ENCODE measurements around the gene RNF103. TPM values are rescaled to one million over a fixed set of nuclear protein-coding genes. Genes with fewer than 3 reads are reported as not detected.
A peak's percentile ranks its signal among the peaks of the same experiment; 100 is the strongest.
"Not testable (repeated sequence)": the region's sequence is repeated elsewhere in the genome, so short reads cannot be mapped to it uniquely, and the experiment has no call there.

RNF103 gene
- 10.9 and 13.4 TPM in 2 replicates for total RNA-seq (2014; rRNA removed; shearing (Covaris generic))

DNA sequence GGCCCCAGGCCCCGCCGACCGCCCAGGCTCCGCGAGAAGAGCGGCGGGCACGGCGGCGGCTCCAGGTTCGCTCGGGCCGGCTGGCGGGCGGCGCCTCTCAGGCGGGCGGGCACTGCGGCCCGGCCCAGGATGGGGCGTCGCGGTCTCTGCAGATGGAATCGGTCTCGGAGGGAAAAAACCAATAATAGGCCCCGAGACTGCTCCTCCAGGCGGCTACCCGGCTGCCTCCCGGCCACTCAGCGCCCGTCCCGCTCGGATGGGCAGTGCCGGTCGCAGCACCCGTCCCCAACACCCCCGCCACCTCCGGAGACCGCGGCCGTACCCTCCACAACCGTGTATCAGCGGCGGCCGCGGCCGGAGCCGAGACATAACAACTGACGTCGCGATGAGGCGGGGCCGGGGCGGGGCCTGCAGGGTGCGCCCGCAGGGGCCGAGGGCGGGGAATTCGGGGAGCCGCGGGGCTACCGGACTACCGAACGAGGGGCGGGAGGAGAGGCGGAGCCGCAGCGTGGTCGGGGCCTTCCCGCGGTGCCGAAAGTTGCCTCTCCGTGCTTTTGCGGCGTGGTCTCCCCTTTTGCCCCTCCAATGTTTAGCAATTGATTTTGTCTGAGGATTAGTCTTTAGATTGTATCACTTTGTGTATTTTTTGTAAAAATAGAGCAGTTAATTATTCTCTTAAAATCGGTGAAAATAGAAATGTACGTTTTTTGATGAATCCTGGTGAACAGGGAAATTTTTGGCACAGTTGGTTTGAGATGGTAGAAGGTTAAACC is at the start of gene RNF103:
RNF103 (minus strand) TSS at position 372 of the 773 bp plus-strand sequence. CDS start 979 bp downstream, outside the sequence.
- in situ Hi-C loops (cut with HindIII; ENCODE audit: low sequenced_read_pairs) = no loop called here
- peak; percentile 96 for DNase-seq (ENCODE audit: low spot score)

- in situ Hi-C loops (cut with HindIII; ENCODE audit: low sequenced_read_pairs) = no loop called here
These were observed 49.3 kb upstream of the RNF103 start for GRCh38 chr2:86673011-86673410.

DNA sequence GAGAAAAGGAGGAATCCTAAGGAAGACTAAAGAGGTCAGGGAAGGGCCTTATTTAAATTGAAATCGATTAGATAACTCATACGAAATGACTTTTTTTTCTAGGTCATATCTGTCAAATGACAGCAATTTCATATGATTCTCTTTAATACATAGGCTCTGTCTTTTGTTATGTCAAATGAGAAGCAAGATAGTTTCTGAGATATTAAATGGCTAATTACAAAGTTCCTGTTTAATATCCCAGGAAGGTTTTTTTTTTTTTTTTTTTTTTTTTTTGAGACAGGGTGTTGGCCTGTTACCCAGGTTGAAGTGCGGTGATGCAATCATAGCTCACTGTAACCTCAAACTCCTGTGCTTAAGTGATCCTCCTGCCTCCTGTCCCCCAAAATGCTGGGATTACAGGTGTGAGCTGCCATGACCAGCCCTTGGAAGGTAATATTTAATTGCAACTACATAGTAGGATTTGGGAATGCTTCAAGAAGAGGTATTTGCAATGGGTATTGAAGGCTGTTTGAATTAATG is 48.4 kb upstream of the RNF103 start:
- DNase-seq (ENCODE audit: low spot score) = no peak
- in situ Hi-C loops (cut with HindIII; ENCODE audit: low sequenced_read_pairs) = no loop called here

More at GRCh38 chr2:86673011-86673410, 49.3 kb upstream of the RNF103 start:
- no peak for DNase-seq (ENCODE audit: low spot score)

DNA sequence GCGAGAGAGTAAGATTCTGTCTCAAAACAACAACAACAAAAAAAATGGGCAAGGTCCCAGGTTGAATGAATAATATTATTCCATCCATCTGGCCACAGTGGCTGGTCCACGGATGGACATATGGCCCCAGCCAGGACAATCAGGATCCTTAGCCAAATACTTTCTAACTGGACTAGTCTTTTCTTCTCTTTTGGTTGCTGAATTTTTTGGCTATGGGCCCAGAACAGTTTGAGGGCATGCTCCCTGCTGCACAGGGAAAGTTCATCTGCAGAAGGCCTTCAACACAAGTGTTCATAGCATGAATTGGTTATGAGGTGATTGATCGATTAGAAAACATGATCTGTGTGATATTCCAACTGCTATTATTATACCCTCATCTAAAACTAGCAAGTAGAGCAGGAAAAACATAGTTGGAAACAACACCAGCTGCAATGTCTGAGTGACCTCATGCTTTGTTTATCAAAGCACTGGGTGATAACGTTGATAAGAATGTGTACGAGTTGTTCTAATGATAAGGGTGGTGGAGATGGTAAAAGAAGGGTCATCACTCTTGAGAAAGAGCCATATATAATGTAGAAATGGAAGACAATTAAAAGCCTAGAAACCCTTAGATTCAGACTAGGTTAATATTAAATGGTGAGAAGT is 47.8 kb upstream of the RNF103 start:
- DNase-seq (ENCODE audit: low spot score) = peak; percentile 97
- in situ Hi-C loops (cut with HindIII; ENCODE audit: low sequenced_read_pairs) = no loop called here

DNA sequence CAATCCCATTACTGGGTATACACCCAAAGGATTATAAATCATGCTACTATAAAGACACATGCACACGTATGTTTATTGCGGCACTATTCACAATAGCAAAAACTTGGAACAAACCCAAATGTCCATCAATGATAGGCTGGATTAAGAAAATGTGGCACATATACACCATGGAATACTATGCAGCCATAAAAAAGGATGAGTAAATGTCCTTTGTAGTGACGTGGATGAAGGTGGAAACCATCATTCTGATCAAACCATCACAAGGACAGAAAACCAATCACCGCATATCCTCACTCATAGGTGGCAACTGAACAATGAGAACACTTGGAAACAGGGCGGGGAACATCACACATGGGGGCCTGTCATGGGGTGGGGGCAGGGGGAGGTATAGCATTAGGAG is 45.7 kb upstream of the RNF103 start:
- DNase-seq (ENCODE audit: low spot score); in situ Hi-C loops (cut with HindIII; ENCODE audit: low sequenced_read_pairs): not testable (repeated sequence)

DNA sequence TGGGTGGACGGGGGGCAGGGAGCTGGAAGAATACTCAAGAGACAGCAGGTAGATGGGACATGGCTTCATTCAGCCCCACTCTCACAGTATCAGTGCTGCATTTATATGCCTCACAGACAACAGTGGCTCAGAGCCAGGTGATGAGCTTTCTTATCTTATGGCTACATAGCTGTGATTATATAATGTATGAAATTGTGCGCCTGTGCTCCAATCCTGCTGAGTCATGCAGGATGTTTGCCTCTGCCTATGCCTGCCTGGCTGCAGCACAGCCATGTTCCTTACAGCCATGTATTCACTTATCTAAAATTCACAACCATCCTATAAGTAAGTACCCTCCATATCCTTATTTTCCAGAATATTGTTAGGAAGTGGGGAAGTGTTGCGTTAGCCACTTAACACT is 37.7 kb upstream of the RNF103 start:
- in situ Hi-C loops (cut with HindIII; ENCODE audit: low sequenced_read_pairs) = no loop called here
- no peak for DNase-seq (ENCODE audit: low spot score)

DNA sequence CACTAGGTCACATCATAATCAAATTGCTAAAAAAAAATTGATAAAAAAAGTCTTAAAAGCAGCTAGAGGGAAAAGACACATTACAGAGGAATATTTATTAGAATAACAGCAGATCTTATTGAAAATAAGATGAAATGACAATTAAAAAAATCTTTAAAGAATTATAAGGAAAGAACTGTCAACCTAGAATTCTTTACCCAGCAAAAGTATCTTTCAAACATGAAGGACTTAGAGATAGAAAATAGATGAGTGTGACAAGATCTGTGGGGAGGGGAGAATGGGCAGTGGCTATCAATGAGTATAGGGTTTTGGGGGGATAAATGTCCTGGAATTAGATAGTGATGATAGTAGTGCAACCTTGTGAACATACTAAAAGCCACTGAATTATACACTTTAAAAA is 26.5 kb upstream of the RNF103 start:
- DNase-seq (ENCODE audit: low spot score) = no peak
- in situ Hi-C loops (cut with HindIII; ENCODE audit: low sequenced_read_pairs) = no loop called here

GRCh38 chr2:86649119-86649947 is 25.7 kb upstream of the RNF103 start:
- DNase-seq (ENCODE audit: low spot score) = no peak
- in situ Hi-C loops (cut with HindIII; ENCODE audit: low sequenced_read_pairs) = no loop called here

DNA sequence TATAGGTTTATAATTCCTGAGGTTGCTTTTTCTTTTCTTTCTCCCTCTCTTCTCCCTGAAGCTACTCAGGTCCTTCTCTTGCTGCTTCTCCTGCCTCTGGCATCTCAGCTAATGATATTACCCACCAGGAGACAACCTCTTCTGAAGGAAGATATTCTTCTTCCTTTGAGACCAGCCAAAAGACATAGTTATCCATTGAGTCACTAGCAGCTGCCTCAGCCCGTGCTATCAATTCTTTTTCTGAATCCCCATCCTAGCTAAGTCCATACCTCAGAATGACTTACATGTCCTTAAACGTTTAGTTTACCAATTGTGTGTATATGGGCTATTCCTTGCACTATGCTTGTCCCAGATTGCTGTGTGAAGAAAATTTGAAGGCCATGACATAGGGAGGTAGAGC is 25.0 kb upstream of the RNF103 start:
- in situ Hi-C loops (cut with HindIII; ENCODE audit: low sequenced_read_pairs) = no loop called here
- no peak for DNase-seq (ENCODE audit: low spot score)

GRCh38 chr2:86646865-86647264 is 23.2 kb upstream of the RNF103 start:
- no peak for DNase-seq (ENCODE audit: low spot score)
- in situ Hi-C loops (cut with HindIII; ENCODE audit: low sequenced_read_pairs) = no loop called here

GRCh38 chr2:86646329-86646728 is 22.7 kb upstream of the RNF103 start:
- in situ Hi-C loops (cut with HindIII; ENCODE audit: low sequenced_read_pairs) = no loop called here
- no peak for DNase-seq (ENCODE audit: low spot score)

DNA sequence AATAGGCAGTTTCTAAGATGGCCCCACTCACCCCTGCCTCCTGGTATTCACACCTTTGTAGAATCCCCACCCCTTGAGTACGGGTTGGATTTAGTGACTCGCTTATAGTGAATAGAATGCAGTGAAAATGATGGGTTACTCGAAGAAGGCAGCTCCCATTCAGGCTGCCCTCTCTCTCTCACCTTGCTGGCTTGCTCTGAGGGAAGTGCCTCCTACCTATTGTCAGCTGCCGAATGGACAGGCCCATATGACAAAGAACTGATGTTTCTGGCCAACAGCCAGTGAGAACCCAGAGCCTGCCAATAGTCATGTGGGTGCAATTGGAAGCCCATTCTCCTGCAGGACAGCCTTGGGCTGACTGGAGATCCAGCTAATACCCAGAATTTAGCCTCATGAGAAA is 22.1 kb upstream of the RNF103 start:
- in situ Hi-C loops (cut with HindIII; ENCODE audit: low sequenced_read_pairs) = no loop called here
- no peak for DNase-seq (ENCODE audit: low spot score)

- no peak for DNase-seq (ENCODE audit: low spot score)
- in situ Hi-C loops (cut with HindIII; ENCODE audit: low sequenced_read_pairs) = no loop called here
These were observed 15.0 kb upstream of the RNF103 start for GRCh38 chr2:86638712-86639111.

GRCh38 chr2:86636842-86637241 is 13.2 kb upstream of the RNF103 start:
- peak; percentile 66 for DNase-seq (ENCODE audit: low spot score)
- in situ Hi-C loops (cut with HindIII; ENCODE audit: low sequenced_read_pairs) = no loop called here

DNA sequence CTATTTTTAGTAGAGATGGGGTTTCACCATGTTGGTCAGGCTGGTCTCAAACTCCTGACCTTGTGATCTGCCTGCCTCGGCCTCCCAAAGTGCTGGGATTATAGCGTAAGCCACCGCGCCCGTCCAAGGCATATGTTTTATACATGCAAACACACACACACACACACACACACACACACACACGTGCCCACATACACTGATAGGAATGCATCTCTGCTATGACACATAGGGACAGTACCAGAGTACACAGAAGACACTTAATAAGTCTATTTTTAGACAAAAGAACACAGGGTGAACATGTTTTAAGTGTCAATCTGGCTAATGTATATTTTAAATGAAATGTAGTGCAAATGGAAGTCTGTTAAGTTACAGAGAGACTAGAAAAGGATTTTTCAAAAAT is 10.7 kb upstream of the RNF103 start:
- in situ Hi-C loops (cut with HindIII; ENCODE audit: low sequenced_read_pairs) = no loop called here
- DNase-seq (ENCODE audit: low spot score) = no peak

DNA sequence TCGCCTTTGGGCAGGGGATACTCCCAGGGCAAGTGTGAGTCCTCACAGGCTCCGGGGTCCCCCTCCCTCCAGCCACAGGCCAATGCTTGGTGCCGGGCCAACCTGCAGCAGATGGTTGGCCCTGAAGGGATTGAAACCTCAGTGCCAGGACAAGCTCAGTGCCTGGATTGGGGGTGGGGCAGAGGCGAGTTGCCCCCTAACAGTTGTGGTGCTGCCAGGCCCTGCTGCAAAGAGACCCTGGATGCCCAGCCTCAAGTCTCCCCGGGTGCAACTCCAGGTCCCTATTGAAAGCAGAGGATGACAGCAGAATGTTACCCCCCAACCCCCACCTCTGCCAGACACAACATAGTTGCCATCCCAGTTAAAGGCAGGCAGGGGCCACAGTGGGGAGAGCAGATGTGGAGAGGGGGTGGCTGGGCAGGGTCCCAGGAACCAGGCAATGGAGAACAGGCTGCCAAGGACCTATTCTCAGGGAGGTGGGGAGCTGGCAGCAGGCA is 9.5 kb upstream of the RNF103 start:
- DNase-seq (ENCODE audit: low spot score) = peak; percentile 93
- in situ Hi-C loops (cut with HindIII; ENCODE audit: low sequenced_read_pairs) = no loop called here

DNA sequence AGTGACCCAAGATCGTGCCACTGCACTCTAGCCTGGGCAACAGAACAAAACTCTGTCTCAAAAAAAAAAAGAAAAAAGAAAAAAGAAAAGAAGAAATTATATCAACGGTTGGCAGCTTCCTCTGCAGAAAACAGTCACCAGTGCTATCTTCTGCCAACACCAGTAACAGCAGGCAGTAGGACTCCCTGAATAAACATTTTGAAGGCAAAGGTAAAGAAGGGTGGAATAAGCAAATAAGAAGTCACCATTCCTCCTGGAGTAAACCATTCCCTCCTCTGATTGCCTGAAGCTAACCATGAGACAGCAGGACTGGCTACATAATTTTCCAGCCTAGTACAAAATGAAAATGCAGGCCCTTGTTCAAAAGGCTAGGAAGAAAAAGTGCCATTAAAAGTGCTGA is 9.0 kb upstream of the RNF103 start:
- in situ Hi-C loops (cut with HindIII; ENCODE audit: low sequenced_read_pairs) = no loop called here
- DNase-seq (ENCODE audit: low spot score) = peak; percentile 80

GRCh38 chr2:86631846-86632485 is 8.3 kb upstream of the RNF103 start:
- in situ Hi-C loops (cut with HindIII; ENCODE audit: low sequenced_read_pairs) = no loop called here
- peak; percentile 79 for DNase-seq (ENCODE audit: low spot score)

- in situ Hi-C loops (cut with HindIII; ENCODE audit: low sequenced_read_pairs) = no loop called here
- no peak for DNase-seq (ENCODE audit: low spot score)
These were observed 4.4 kb upstream of the RNF103 start for GRCh38 chr2:86628091-86628522.
